Vagina (tissue), 2 donors: ENCODE data around the gene TST.

Experiments
- POLR2A ChIP-seq, 2 donors: fragments of 450-650 bp; IDR thresholded peaks; one replicate each; pipeline ENCODE4 v1.6.1; 2017; ENCODE audit warnings: antibody characterized with exemption in 2 of 2, mild to moderate bottlenecking in 2 of 2, moderate library complexity in 2 of 2
- TF ChIP-seq, protein P1 (sequence below), 3 experiments: fragments of 450-650 bp in 2 of 3; fragments of 200-600 bp in 1 of 3; sonication (generic) in 1 of 3; IDR thresholded peaks; one replicate each; pipeline ENCODE4 v1.5.1; 2017 to 2019; ENCODE audit warnings: antibody characterized with exemption in 3 of 3, mild to moderate bottlenecking in 2 of 3, moderate library complexity in 2 of 3

DNA sequence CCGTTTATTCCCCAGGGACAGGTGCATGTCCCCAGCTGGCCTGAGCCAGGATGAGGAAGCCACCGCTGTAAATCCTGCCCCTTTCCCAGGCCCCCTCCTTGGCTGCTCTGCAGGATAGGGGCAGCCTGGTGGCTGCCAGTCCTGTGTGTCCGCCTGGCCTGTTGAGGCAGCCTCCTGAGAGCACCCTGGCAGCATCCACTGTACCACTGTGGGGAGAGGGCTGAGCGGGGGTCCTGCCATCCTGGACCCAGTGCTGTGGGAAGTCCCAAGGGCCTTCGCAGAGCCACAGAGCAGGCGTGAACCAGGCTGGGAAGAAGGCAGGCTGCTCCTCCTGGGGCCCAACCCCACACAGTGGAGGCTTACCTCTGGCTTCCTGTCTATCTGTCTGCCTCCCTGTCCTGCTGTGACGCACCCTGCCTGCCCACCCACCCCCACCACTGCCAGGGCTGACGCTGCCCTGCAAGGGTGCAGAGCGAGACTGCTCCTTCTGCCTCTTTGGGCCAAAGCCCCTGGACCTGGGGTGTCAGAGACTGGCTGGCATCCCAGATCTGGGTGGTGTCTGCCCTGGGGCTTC lies 40.7 kb upstream of the TST start:
- TF ChIP-seq, protein P1, sequence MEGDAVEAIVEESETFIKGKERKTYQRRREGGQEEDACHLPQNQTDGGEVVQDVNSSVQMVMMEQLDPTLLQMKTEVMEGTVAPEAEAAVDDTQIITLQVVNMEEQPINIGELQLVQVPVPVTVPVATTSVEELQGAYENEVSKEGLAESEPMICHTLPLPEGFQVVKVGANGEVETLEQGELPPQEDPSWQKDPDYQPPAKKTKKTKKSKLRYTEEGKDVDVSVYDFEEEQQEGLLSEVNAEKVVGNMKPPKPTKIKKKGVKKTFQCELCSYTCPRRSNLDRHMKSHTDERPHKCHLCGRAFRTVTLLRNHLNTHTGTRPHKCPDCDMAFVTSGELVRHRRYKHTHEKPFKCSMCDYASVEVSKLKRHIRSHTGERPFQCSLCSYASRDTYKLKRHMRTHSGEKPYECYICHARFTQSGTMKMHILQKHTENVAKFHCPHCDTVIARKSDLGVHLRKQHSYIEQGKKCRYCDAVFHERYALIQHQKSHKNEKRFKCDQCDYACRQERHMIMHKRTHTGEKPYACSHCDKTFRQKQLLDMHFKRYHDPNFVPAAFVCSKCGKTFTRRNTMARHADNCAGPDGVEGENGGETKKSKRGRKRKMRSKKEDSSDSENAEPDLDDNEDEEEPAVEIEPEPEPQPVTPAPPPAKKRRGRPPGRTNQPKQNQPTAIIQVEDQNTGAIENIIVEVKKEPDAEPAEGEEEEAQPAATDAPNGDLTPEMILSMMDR (IDR thresholded peaks at IDR 0.05) = no peak
- no peak for TF ChIP-seq POLR2A (IDR thresholded peaks at IDR 0.05)
